ENCODE measurements around the gene VAMP2.

- TF ChIP-seq CTCF (IDR thresholded peaks at IDR 0.05): no peak
- no peak for TF ChIP-seq POLR2AphosphoS5 (IDR thresholded peaks at IDR 0.05)
- TF ChIP-seq POLR2A (IDR thresholded peaks at IDR 0.05): no peak
- no peak for TF ChIP-seq EP300 (IDR thresholded peaks at IDR 0.05)
Measured at GRCh38 chr17:8110456-8110804, 52.3 kb downstream of the VAMP2 start.

Data from gastroesophageal sphincter (tissue), 3 donors.